Epithelial cell of esophagus (primary cell): Measurements from ENCODE around the gene CHD5.

Experiments used
- DNase-seq: peaks from one replicate; pipeline ENCODE4 v3.0.0; 2010; ENCODE audit warnings: low read depth
- H3K4me3 ChIP-seq: 2 replicates; pipeline ENCODE4 v1.5.1; 2011; ENCODE audit warnings: mild to moderate bottlenecking, low read length, control low read depth
- TF ChIP-seq, protein P1 (sequence below): IDR thresholded peaks from 2 replicates; pipeline ENCODE4 v1.5.1; 2011; ENCODE audit warnings: low read depth, mild to moderate bottlenecking, low read length, control low read depth, inconsistent platforms; ENCODE audit not compliant: insufficient read depth; ENCODE audit errors: missing control alignments

The CHD5 gene

DNA sequence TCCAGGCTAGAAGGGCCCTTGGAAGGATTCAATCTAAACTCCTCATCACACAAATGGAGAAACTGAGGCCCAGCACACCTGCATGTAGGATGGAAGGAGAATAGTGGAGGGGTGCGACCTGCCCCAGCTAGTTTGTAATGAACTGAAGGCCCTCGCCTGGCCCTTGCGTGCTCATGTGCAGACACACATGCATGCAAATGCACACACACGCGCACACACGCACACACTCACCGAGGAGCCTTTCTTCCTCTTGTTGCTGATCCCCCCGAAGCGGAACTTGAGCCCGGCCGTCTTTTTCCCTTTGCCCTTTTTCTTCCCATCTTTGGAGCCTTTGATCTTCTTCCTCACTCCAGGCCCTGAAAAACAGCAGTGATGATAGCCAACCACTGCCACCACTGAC lies 27.9 kb downstream of the CHD5 start:
- no peak overlapping the region for H3K4me3 ChIP-seq
- TF ChIP-seq, protein P1, sequence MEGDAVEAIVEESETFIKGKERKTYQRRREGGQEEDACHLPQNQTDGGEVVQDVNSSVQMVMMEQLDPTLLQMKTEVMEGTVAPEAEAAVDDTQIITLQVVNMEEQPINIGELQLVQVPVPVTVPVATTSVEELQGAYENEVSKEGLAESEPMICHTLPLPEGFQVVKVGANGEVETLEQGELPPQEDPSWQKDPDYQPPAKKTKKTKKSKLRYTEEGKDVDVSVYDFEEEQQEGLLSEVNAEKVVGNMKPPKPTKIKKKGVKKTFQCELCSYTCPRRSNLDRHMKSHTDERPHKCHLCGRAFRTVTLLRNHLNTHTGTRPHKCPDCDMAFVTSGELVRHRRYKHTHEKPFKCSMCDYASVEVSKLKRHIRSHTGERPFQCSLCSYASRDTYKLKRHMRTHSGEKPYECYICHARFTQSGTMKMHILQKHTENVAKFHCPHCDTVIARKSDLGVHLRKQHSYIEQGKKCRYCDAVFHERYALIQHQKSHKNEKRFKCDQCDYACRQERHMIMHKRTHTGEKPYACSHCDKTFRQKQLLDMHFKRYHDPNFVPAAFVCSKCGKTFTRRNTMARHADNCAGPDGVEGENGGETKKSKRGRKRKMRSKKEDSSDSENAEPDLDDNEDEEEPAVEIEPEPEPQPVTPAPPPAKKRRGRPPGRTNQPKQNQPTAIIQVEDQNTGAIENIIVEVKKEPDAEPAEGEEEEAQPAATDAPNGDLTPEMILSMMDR, result no peak
- no peak for DNase-seq

DNA sequence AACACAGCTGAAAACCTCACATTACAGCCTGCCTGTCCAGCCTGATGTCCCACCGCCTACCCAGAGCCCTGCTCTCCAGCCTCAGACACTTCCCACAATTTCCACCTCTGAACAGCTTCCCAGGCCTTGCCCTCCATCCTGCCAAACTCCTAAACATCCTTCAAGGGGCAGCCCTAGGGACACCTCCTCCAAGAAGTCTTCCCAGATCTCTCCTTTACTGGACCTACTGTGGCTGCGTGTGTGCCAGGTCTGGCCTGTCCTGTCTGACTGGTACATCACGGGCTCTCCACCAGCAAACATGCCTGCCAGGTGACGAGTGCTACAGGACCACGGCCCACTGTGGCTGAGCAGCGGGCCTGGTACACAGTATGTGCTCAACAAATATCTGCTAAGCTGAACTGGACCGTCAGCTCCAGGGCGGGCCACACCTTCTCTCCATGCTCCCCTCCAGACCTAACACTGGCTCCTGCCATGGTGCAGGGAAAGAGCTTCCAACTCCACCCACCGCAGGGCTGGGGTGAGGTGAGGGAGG lies 28.8 kb downstream of the CHD5 start:
- no peak for DNase-seq
- H3K4me3 ChIP-seq, result no peak overlapping the region
- TF ChIP-seq, protein P1, result no peak

DNA sequence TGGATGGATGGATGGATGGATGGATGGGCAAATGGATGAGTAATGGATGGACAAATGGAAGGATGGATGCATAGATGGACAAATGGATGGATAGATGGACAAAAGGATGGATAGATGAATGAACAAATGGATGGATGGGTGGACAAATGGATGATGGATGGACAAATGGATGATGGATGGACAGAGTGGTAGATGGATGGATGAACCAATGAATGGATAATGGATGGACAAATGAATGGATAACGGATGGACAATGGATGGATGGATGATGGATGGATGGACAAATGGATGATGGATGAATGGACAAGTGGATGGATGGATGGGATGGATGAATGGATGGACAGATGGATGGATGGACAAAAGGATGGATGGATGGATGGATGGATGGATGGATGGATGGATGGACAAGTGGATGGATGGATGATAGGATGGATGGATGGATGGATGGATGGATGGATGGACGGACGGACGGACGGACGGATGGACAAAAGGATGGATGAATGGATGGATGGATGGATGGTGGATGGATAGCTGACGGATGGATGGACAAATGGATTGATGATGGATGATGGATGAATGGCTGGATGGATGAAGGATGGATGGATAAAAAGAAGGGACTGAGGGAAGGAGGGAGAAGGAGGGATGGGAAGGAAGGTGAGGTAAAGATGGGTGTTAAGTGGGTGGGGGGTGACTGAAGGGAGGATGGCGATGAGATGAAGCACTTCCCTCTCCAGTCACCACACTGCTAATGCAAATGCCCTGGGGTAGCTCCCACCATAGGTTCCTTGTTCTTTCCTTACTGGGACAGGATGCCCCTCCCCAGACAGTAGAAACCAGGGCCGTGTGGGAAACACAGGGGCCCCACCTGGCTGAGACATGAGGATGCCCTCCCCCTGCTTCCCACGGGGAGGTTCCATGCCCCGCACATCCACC lies 29.8 kb downstream of the CHD5 start:
- TF ChIP-seq, protein P1, result no peak
- no peak for DNase-seq
- no peak overlapping the region for H3K4me3 ChIP-seq

DNA sequence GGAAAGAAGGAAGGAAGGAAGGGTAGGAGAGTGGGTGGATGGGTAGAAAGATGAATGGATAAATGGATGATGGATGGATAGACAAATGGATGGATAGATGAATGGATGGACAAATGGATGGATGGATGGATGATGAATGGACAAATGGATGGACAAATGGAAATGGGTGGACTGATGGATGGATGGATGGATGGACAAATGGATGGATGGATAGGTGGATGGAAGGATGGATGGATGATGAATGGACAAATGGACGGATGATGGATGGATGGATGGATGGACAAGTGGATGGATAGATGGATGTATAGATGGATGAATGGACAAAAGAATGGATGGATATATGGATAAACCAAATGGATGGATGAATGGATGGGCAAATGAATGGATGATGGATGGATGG lies 30.5 kb downstream of the CHD5 start:
- H3K4me3 ChIP-seq, result no peak overlapping the region
- DNase-seq, result no peak
- TF ChIP-seq, protein P1, result no peak

DNA sequence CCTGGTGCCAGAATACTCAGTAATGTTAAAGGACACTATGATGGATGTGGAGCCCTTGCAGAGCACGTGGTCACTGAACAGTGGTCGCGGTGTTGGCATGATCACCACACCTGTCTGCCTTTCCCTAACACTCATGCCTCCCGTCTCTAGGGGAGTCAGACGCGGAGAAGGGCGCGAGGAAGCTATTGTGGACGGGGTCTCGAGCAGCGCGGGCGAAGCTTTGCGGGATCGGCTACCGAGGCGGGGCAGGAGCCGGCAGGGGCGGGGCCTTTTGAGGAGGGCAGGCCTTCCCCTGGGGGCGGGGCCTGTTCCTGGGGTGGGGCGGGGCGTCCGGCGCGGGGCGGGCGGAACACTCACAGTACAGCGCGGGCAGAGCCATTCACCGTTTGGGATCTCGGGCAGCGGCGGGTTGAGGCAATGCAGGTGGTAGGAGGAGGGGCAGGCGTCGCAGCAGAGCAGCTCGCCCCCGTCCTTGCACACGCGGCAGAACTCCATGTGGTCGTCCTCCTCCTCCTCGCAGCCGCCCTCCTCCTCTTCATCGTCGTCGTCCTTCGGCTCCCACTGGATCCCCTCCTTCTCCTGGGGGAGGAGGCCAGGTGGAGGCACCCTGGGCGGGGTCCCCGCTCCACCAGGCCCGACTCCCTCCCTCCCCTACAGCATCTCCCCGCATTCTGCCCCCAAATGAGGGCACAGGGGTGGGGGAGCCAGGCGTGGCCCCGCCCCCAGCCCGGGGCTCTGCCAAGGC lies 31.5 kb downstream of the CHD5 start:
- no peak overlapping the region for H3K4me3 ChIP-seq
- TF ChIP-seq, protein P1, result no peak
- DNase-seq, result peak; percentile 85

DNA sequence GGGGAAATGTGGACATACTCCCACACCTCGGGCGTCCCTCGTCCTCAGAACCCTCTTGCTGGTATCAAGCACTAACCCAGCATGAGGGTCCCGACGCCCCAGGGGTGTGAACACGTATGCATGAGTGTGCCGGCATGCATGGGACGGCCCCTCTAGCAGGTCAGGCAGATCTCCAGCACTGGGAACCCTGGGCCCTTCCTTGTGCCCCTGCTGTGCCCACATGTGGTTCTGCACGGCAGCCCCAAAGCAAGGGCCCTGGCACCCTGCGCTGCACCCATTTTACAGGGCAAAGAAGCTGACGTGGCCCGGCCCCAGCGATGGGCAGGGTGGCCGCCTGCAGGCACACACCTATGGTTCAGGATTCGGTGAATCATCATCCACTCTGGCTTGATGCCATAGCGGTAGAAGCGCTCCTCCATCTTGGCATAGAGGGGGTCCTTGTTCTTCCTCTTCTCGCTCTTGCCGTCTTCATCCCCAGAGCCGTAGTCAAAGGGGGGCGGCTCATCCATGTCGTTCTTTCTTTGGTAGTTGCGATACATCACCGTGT lies 34.2 kb downstream of the CHD5 start:
- TF ChIP-seq, protein P1, result no peak
- peak; percentile 37 for DNase-seq
- no peak overlapping the region for H3K4me3 ChIP-seq
